ENCODE data around the gene ATXN10.
"Not testable (repeated sequence)": the region's sequence is repeated elsewhere in the genome, so short reads cannot be mapped to it uniquely, and the experiment has no call there.

Gene ATXN10

DNA sequence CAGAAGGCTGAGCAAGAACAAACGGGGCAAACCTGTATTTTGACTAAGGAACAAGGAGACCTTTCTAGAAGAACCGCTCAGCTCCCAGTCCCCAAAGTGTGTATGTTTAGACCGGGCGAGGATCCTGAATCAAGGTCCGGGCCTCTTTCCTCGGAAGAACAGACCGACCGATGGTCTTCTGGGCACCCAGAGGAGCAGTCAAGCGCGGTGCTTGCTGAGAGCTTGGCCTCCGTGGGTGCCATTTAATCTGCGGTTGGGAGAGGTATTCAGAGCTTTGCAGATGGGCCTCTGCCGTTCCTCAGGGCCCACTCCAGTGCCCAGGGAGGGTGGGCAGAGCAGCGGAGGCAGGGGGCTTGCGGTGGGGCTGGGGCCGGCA lies 26.5 kb upstream of the ATXN10 start:
- DNase-seq = no peak

DNA sequence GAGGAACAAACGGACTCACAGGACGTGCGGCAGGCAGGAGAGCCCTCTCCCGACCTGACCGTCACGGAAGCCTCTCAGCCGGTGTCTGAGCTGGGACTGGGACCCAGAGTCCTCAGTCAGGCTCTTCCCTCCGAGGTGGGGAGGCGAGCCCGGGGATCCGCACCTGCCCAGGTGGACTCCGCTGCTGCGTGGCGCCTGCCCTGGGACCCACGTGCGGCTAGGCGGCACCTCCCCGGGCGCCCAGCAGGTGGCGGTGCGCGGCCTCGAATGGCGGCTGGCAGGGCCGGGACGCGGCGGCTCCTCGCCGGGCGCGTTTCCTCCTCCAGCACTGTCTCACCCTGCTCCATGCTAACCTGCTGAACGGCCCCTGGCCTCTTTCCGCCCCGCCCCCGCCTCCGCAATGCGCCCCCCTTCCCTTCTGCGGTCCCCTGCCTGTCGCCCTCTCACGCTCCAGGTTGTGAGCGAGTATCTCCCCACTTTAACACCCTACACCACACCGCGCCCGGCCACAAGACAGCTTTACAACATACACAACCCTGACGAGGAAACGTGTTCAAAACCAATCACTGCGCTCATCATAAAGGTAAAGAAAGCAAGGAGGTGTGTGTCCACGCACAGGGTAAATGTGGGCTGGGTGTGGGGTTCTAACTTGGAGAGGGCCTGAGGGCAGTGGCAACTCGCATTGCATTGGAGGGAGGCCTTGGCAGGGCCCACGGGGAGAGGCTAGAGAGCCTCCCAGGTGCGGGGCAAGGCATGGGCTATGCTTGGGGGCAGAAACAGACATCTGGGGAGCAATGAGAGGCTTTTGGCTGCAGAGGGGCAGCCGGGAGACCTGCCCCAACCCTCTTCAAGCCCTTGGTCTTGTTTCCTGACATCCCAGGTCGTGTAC lies 25.9 kb upstream of the ATXN10 start:
- peak; percentile 42 for DNase-seq

DNA sequence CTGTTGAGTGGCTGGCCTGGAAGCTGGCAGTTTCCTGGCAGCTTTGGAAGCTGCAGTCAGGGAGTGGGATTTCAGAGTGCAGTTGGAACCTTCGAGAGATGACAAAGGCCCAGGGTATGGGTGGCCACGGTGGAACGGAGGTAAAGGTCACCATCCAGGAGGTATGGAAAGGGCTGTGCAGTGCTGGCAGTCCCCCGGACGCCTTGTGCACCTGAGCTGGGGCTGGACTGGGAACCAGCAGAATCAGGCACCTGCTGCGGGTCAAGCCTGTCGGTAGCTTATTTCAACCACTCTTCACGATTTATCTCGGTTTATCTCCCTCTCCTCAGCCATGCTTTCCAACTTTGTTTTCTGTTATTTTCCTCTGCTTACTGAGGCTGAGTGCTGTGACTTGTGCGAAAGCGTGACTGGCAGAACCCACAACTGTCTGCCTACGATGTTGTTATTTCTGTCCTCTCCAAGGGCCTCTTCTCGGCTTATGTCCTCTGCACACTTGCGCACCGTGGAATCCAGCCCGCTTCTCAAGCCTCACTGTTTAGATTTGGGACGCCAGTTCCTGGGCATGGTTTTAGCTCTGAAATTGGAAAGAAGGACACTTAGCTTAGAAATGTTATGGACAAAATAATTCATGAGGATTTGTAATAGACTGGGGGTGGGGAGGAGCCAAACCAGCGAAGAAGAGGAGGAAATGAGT lies 24.0 kb upstream of the ATXN10 start:
- DNase-seq = no peak

DNA sequence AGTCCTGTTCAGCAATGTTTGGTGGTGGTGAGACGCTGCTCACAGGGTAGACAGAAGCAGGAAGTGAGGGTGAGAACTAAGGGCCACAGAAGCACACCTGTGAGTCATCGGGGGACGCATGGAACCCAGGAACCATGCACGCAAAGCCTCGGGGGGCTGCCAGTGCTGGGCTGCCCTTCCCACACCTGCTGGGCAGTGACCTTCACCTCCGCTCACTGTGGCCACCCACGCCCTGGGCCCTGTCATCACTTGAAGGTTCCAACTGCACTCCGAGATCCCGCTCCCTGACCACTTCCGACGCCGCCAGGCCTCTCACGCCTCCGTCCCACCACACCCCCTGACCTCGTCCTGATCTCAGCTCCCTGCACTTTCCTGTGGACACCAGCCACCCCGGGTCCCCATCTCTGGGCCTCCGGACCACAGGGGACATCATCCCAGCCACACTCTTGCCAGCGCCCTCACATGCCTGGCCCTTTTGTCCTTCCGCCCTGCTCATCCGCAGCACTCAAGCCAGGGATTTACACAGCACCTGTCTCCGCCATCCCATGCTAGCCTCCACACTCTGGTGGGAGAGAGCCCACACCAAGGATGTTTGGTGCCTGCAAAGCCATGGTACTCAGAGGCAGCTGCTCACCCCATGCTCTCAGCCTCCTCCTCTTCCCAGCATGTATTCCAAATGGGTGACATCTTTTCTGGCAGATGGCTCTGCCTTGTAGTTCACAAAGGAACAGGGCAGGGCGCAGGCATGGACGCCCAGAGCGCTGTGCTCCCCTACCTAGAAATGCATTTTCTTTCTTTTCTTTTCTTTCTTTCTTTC lies 23.1 kb upstream of the ATXN10 start:
- DNase-seq = no peak

DNA sequence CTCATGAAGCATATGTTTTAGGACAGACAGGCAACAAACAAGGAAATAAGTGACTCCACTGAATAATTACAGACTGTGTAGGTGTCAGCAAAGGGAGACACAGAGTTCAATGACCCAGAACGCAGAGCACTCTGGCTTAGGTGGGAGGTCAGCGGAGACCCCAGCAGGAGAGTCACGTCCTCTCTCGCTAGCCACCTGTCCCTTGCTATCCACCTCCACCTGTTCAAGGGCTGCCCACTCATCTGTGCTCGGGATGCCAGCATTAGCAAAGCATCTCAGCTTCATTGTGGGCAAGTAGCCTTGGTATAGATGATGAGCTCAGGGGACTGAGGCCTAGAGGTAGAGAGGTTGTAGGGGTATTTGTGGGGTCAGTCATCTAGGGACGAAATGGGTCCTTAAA lies 21.8 kb upstream of the ATXN10 start:
- no peak for DNase-seq

DNA sequence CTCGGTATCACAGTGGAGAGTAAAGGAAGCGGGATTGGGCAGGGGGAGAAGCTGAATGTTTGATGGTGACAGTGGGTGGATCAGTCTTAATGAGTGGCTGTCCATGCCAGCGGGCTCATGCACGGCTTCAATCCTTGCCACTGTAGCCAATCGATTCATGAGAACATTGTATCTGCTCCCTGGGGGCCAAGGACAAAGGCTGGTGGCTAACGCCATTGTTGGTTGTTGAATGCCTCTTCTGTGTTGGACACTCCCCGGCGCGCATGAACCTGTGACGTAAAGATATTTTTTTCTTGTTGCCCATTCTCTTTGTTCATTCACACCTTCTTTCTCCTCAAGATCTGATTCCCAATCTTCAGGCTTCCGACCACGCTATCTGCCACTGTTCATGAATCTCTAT lies 20.9 kb upstream of the ATXN10 start:
- no peak for DNase-seq

DNA sequence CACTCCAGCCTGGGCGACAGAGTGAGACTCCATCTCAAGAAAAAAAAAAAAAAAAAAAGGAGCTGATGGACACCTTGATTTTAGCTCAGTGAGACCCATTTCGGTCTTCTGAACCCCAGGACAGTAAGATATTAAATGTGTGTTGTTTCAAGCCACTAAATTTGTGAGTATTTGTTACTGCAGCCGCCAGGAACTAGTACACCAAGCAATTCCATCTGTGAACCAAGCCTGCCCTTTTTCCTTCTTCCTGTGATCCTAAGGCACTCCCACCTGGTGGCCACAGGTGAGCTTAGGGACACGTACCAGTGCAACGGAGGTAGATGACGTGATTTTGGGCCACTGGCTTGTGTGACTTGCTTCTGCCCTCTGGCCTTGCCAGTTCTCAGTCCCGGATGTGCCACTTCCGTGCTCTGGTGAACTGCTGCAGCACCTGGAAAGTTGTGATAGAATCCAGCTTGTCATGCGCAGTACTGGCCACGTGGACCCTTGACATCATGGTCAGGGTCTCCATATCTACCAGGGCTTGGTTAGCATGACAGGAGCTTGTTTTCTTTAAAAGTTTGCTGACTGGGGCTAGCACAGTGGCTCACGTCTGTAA lies 19.6 kb upstream of the ATXN10 start:
- DNase-seq = no peak

DNA sequence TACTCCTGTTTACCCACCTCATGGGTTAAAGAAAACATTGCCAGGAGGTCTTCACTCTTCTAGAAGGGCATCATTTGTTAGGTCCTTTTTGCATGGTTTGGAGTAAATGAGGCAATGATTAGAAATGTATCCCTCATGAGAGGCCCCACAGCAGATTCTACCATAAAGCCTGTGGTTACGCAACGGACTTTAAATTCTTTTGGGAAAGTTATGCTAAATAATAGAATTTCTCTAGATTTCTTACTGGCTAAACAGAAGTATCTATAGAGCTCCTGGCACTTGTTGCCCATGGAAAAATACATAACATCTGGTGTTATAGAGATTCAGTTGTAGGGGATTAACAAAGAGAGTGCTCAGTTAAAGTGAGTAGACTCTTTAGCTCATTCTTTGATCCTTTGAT lies 15.1 kb upstream of the ATXN10 start:
- peak; percentile 52 for DNase-seq

DNA sequence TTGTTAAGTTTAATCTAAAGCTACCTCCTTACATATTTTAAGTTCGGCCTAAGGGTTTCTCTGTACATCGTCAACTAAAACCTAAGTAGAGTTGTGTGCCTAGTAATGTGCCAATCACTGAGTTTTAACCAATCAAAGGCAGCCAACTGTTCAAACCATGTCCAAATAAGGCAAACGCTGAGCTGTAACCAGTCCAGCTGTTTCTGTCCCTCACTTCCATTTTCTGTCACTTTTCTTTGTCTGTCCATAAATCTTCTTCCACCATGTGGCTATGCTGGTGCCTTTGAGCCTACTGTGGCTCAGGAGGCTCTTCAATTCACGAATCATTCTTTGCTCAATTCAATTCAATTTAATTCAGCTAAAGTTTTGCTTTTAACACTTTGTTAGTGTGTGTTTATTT lies 13.9 kb upstream of the ATXN10 start:
- DNase-seq = no peak

DNA sequence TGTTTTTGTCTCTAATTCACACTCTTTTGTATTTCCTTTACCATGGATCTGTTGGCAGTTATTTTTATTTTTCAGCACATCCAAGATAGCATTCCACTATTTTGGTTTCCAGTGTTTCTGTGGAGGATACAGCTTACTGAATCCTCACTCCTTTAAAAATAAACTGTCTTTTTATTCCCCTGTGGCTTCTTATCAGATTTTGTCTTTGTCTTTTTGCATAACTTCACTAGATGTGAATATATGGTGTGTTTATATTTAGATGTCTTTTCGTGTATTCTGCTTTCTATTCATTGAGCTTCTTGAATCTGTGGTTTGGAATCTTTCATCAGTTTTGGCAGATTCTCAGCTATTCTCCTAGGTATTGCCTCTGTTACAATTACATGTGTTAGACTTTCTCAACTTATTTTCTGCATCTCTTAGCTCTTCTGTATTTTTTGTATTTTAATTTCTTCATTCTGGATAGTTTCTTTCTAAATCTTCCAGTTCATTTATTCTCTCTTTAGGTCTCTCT lies 7.4 kb upstream of the ATXN10 start:
- DNase-seq = peak; percentile 20

DNA sequence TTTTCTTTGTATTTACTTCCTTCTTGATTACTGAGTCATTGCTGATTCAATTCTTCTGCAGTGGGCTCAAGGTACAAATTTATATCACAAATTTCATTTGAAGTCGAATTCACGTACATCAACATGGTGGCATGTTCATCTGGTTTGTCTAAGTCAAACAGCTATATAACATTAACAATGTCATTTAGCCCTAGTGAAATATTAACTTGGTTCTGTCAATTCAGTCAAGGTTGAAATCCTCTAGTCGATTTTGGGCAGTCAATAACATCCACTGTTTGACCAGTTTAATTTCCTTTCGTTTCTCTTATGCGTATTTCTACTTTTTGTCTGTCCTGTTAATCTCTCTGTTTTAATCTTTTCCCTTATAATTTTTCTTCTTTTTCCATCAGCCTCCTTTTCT lies 4.1 kb upstream of the ATXN10 start:
- no peak for DNase-seq

DNA sequence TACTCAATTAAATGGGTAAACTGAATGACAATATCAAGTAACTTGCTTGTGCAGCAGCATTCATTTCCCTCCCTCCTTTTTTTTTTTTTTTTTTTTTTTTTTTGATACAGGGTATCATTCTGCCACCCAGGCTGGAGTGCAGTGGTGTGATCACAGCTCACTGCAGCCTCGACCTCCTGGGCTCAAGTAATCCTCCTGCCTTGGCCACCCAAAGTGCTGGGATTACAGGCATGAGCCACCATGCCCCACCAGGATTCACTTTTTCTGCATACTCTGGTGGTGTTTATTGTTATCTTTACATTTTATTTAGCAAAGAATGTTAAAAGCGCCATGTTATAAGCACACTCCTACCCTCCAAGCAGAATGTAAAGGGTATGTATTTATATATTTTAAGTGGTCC lies 1.3 kb upstream of the ATXN10 start:
- not testable (repeated sequence) for DNase-seq

DNA sequence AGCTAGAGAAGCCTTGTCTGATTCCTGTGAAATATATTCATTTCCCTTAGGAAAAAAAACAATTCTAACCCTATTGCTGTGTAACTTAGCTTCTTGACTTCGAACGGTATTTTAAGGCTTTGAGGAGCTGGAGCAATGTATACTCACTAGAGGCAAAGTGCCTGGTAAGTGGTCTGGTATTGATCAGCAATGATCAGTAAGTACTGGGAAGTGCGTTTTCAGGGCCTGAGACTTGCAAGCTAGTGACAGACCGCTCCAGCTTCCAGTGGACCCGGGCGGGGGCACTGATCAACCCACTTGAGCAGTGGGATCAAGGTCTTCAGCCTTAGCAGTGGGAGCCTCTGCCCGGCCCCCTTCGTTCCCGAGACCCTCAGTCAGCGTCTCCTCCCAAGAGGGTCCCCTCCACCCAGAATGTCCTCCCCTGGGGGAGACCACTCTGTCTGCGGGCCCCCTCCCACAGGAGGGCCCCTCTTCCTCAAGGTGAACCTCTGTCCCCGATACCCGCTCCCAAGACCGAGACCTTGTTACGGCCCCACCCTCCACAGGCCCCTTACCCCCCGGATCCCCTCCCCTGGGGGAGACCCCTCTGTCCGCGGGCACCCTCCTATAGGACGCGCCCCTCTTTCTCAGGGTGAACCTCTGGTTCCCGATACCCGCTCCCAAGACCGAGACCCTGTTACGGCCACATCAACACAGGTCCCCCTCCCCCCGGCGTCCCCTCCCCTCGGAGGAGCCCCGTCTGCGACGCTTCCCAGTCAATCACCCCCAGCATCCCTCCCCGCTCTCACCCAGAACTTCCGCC lies 452 bp upstream of the ATXN10 start:
- no peak for DNase-seq

DNA sequence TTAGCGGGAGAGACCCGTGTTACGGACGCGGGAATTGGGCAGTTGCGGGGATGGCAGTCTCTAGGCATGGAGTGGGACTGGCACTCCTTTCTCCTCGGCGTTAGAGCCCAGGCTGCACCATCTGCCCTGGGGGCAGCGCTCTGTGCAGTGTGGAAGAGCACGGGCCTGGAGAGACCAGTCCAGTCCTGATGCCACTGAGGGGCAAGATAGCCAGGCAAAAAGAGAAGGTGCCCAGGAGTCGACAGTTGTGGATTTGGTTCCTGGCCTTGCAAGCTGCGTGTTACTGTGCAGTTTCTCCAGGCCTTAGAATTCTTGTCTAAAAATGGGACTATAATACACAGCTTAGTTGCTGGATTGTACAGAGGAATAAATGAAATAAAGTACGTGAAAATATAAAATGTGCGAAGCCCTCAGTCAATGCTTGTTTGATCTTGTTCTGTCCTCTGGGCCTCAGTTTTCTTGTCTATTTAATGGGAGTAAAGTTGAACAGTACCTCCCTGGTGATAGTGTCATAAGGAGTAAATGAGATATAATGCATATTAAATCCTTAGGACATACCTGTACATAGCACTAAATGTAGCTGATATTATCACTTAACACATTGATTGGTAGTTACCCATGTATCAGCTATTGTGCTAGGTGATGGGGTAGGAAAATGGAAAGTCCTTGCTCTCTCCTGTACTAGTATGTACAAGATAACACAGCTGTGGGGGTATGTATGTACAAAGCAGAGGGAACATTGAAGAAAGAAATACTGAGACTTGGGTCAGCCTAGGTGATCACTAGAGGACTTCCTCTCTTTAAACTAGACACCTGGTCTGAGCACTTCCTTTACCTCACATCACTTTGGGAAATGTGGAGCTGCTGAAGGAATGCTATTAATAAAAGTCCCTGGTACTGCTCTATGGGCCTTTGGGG lies 1.2 kb downstream of the ATXN10 start:
- no peak for DNase-seq

DNA sequence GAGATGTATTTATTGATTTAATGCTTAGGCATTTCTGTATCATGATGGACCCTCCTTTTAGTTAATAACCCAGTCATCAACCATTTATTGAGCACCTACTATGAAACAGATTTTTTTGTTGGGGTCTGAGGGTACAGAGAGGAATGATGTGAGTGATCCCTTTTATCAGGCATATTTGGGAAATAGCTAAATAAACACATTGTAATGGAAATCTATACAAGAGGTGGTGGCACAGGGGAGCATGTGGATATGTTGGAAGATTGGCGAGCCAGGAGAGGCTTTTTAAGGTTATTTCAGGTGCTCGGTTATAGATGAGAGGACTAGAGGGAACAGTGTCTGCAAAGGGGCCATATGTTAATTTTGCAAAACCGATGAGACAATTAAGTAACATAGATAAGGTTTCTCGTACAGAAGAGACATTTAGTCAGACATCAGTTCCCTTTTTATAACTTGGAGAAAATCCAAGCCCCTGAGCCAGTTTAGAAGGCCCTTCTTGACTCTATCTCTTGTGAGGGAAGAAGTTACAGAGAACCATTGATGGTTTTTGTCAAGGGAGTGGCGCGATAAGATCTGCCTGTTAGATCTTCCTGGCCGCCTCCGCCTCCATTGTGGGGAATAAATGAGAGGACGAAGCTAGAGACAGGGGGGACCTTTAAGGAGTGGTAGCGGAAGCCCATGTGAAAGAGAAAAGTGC lies 2.0 kb downstream of the ATXN10 start:
- DNase-seq = no peak

DNA sequence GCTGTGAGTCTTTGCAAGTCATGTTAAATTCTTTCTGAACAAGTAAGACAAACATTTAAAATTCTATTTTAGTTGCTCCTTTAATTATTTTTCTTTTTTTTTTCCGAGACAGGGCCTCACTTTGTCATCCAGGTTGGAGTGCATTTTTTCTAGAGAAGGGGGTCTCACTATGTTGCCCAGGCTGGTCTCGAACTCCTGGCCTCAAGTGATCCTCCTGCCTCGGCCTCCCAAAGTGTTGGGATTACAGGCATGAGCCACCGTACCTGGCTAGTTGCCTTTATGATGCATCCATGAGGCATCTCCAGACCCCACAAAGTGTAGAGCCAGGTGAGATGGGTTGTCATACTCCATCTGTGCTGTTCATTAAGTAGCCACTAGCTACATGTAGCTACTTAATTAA lies 4.4 kb downstream of the ATXN10 start:
- DNase-seq = no peak

DNA sequence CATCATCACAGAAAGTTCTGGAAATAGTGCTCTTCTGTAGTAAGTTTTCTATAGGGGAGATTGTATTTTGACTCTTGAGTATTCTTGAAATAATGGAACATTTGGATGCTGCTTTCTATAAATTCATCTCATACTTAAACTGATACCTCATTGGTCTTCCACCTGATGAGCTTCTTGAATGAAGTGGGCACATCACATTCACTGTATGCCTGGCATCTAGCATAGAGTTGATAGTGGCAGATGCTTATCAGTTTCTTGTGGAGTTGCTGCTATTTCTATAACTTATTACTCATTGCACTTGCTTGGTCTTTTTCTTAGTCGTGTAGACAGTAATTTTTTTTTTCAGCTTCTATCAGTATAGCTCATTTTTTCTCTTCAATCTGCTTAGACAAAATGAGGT lies 5.4 kb downstream of the ATXN10 start:
- DNase-seq = no peak

DNA sequence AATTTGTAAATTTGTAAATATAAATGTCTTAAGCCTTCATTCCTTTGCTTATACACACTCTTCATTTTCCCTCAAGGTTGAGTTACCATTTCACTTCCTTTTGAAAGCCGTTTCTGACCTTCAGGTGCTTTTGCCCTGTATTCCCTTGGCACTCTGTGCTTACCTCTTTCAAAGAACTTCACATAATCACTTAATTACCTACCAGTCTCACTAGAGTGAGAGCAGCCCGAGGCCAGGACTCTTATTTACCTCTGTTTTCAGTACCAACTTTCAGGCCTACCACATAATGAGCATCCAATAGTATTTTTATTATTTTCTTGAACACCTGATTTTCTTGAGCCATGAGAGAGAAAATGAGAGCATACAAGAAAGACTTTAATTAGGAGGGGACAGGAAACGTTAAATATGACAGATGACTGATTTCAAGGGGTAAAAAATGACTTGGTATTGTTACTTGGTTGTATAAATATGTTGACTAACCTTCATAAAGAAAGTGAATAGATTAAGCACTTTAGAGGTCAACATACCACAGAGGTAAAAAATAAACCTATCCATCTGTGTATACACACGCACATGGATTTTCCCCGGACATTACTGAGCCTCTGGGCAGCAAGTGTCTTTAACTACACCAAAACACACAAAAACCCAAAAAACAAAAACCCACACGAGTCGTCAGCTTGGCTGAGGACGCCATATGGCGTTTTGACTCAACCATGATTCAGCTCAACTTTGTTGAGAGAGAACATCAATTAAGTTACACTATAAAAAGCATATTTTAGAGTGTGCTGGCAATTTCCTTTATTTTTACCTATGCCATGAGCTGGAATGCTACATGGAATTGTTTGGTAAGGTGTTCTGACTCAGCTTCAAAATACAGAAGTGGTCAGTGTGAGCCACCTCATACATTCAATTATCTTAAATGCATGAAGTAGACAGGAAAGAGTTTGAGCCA lies 7.6 kb downstream of the ATXN10 start:
- DNase-seq = peak; percentile 67

Measured in fibroblast of upper back skin (primary cell).